HepG2 (cell line): Measurements from ENCODE around the gene AKT3. TPM values are rescaled to one million over a fixed set of nuclear protein-coding genes. Genes with fewer than 3 reads are reported as not detected.

Experiments used
- ATAC-seq: fragments of 200-7000 bp; cut with Tn5 transposase; 3 replicates; pipeline ENCODE4 v1.9.1; 2020; ENCODE audit warnings: mild to moderate bottlenecking, moderate library complexity
- BruUV-seq: library from RNA; stranded (reverse); fragments of 400-500 nt; replicated peaks from 2 replicates; lab custom pipeline; 2021; lab: Mats Ljungman, UMichigan
- CTCF ChIA-PET: fragments of 300-600 bp; formaldehyde crosslinking; extraction: SDS; loops from one replicate; lab custom pipeline; 2021; ENCODE audit warnings: low total read pairs, inconsistent platforms, low intra/inter-chr PET ratio; lab: Yijun Ruan, JAX
- POLR2A ChIA-PET: fragments of 350-600 bp; sonication (Branson Sonifier 250); formaldehyde crosslinking; loops from one replicate; lab custom pipeline; 2020; ENCODE audit warnings: antibody characterized with exemption, inconsistent platforms; lab: Yijun Ruan, JAX
- DNase-seq: peaks from one replicate; pipeline ENCODE4 v3.0.0-alpha.2; 2015; ENCODE audit warnings: low spot score
- FAIRE-seq: peaks from 3 replicates; lab custom pipeline; 2011; peaks lifted over from hg19 to GRCh38; lab: Jason Lieb, UNC
- H2AFZ ChIP-seq: one replicate; pipeline ENCODE4 v1.6.1; 2011; ENCODE audit warnings: low read length, inconsistent platforms
- H3K27ac ChIP-seq: fragments of 300-600 bp; 3 replicates; pipeline ENCODE4 v1.8.0; 2011; ENCODE audit warnings: mixed run types, mild to moderate bottlenecking, mixed read lengths, low read length, inconsistent platforms; ENCODE audit not compliant: insufficient read depth; ENCODE audit errors: extremely low read length
- H3K27me3 ChIP-seq, 2 experiments: fragments of 200-600 bp in 1 of 2; 2 replicates in 1 of 2; 3 replicates in 1 of 2; pipeline versions ENCODE4 v1.6.0 to v1.8.0; 2011; ENCODE audit warnings: low read length in 2 of 2, mild to moderate bottlenecking in 2 of 2, moderate library complexity in 2 of 2, inconsistent platforms in 1 of 2; ENCODE audit not compliant: insufficient read depth in 2 of 2, control insufficient read depth in 1 of 2
- H3K36me3 ChIP-seq, 2 experiments: fragments of 200-600 bp in 1 of 2; replicated peaks in 1 of 2; 2 replicates in 1 of 2; 3 replicates in 1 of 2; pipeline versions ENCODE4 v1.5.1 to v1.8.0; 2011; ENCODE audit warnings: low read length in 2 of 2, inconsistent platforms in 1 of 2; ENCODE audit not compliant: insufficient read depth in 2 of 2, control insufficient read depth in 1 of 2
- H3K4me1 ChIP-seq: 2 replicates; pipeline ENCODE4 v1.5.1; 2012; ENCODE audit warnings: low read length, inconsistent platforms; ENCODE audit not compliant: insufficient read depth
- H3K4me2 ChIP-seq: 2 replicates; pipeline ENCODE4 v1.6.0; 2011; ENCODE audit warnings: low read depth, low read length, inconsistent platforms
- H3K4me3 ChIP-seq, 3 experiments: fragments of 200-600 bp in 1 of 3; sonication (generic), shearing (Covaris generic) in 1 of 3; replicated peaks in 1 of 3; 2 replicates each; pipeline ENCODE4 v1.5.1; 2011 to 2016; ENCODE audit warnings: low read length in 3 of 3, inconsistent platforms in 2 of 3, low read depth in 2 of 3, mild to moderate bottlenecking in 2 of 3, control low read depth in 1 of 3, mixed read lengths in 1 of 3; ENCODE audit not compliant: insufficient read depth in 1 of 3
- H3K79me2 ChIP-seq: one replicate; pipeline ENCODE4 v1.6.1; 2011; ENCODE audit warnings: low read length, inconsistent platforms; ENCODE audit not compliant: insufficient read depth
- H3K9ac ChIP-seq: 2 replicates; pipeline ENCODE4 v1.6.0; 2011; ENCODE audit warnings: mild to moderate bottlenecking, low read depth, low read length, inconsistent platforms; ENCODE audit not compliant: insufficient read depth
- H3K9me3 ChIP-seq: 2 replicates; pipeline ENCODE4 v1.5.1; 2012; ENCODE audit warnings: mild to moderate bottlenecking, low read length
- H4K20me1 ChIP-seq: 2 replicates; pipeline ENCODE4 v1.6.0; 2011; ENCODE audit warnings: inconsistent platforms, mild to moderate bottlenecking, low read length, moderate library complexity; ENCODE audit not compliant: insufficient read depth
- AHDC1 ChIP-seq: sonication (generic); formaldehyde crosslinking; IDR thresholded peaks from 2 replicates; pipeline ENCODE4 v1.5.1; 2020; ENCODE audit warnings: mild to moderate bottlenecking, missing genetic modification reagents, borderline replicate concordance
- ISL2 ChIP-seq: sonication (generic); formaldehyde crosslinking; IDR thresholded peaks from 2 replicates; pipeline ENCODE4 v1.5.0; 2020; ENCODE audit warnings: missing genetic modification reagents
- ZFYVE20 ChIP-seq: sonication (generic); formaldehyde crosslinking; IDR thresholded peaks from 2 replicates; pipeline ENCODE4 v1.8.0; 2023; ENCODE audit warnings: low read depth, mild to moderate bottlenecking, moderate library complexity, missing genetic modification reagents, borderline replicate concordance
- ZNF337 ChIP-seq: sonication (generic); formaldehyde crosslinking; IDR thresholded peaks from 2 replicates; pipeline ENCODE4 v1.5.1; 2020; ENCODE audit warnings: missing genetic modification reagents, low read depth, mild to moderate bottlenecking, borderline replicate concordance
- WGBS: methylation state at CpG from one replicate; pipeline ENCODE4 v1.1.6; 2017; ENCODE audit warnings: low lambda C conversion rate; 5-methylcytosine and 5-hydroxymethylcytosine counted together
- in situ Hi-C: cut with HindIII; loops from 2 replicates; pipeline ENCODE4 v1.10.0; 2017; ENCODE audit warnings: low pct_unique_long_range_greater_than_20kb; ENCODE audit not compliant: extremely low pct_ligation_motif_present
- intact Hi-C: fragments of 100-400 bp; cut with micrococcal nuclease; formaldehyde crosslinking; loops from one replicate; pipeline ENCODE4 v1.10.0; 2022; ENCODE audit not compliant: unreplicated experiment
- polyA plus RNA-seq, 8 experiments: library from polyadenylated mRNA; depleted of rRNA in 3 of 8; stranded (reverse) in 7 of 8; unstranded in 1 of 8; fragments of >200 nt; fragmentation: Illumina TruSeq in 4 of 8; extraction: Trizol in 4 of 8; gene quantifications; 2 replicates each; pipeline versions ENCODE4 v1.2.1 to v1.2.3, GENCODE V29; 2011 to 2016; ENCODE audit warnings: low read depth in 4 of 8, missing spikeins in 1 of 8, mixed read lengths in 1 of 8; ENCODE audit not compliant: insufficient read depth in 1 of 8
- total RNA-seq, 5 experiments: library from RNA; depleted of rRNA; stranded (reverse); fragments of >200 nt; fragmentation: Illumina TruSeq; extraction: Trizol; gene quantifications; 2 replicates each; pipeline ENCODE4 v1.2.3, GENCODE V29; 2016; ENCODE audit warnings: low read depth in 1 of 5

AKT3 gene
- total and polyA plus RNA-seq, 2 of the 13 experiments (the other 11 are each of a cell fraction or from before 2014, with no cell fraction given), result 0.07 TPM

GRCh38 chr1:243585982-243586381, 264.1 kb downstream of the AKT3 start (continued):
- TF ChIP-seq AHDC1 (CRISPR knock-in tag) (no peak), ISL2 (CRISPR knock-in tag) (no peak), ZFYVE20 (CRISPR knock-in tag) (no peak)

- Histone ChIP-seq H3K9ac (no peak overlapping the region), H3K4me1 (no peaks in the 10 kb centered on the region), H3K9me3 (peaks cover 19% of the 10 kb centered on the region), H3K4me3 (no peak overlapping the region), H3K79me2 (no peaks in the 10 kb centered on the region), H2AFZ (no peak overlapping the region), H3K27ac (no peak overlapping the region), H4K20me1 (no peaks in the 10 kb centered on the region), H3K4me2 (no peak overlapping the region), H3K36me3 (no peaks in the 10 kb centered on the region), H3K27me3 (0 out of 5 replicates have a peak, but pooled peaks cover 0 to 2% of the 10 kb centered on the region in 2 experiments)
- ChIA-PET CTCF (no interaction called here), POLR2A (no interaction called here)
- peak; percentile 79; the same call in 1 of the 2 replicates for TF ChIP-seq ZNF337 (CRISPR knock-in tag)
- TF ChIP-seq AHDC1 (CRISPR knock-in tag), result no peak
- no peak for DNase-seq
- in situ Hi-C loops (no loop called here), intact Hi-C loops (no loop called here)
- WGBS, result 3% methylated on average over 1 of the region's 1 CpG
- no TSS peak for BruUV-seq
- no peak for ATAC-seq
- no peak for FAIRE-seq
These were observed 267.7 kb downstream of the AKT3 start for GRCh38 chr1:243582326-243582725.
